ENCODE results near the gene EMCN. TPM values are rescaled to one million over a fixed set of nuclear protein-coding genes. Genes with fewer than 3 reads are reported as not detected.

Gene EMCN
- total RNA-seq, 1 donor from 2014 or later = not detected

DNA sequence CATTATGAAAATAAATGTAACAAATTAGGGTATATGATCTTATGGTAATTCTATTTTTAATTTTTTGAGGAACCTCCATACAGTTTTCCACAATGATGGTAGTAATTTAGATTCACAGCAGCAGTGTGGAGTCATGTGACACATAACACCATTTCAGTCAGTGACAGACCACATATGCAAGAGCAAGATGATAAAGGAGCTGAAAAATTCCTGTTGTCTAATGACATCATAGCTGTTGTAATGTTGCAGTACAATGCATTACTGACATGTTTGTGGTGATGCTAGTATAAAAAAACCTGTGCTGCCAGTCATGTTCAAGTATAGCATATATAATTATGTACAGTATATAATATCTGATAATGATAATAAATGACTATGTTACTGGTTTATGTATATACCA is 28.5 kb downstream of the EMCN start:
- Histone ChIP-seq H4K20me1 (ENCODE audit: insufficient read depth, low read length) (no peaks in the 10 kb centered on the region), H3K9me3 (ENCODE audit: insufficient read depth, low read depth, low read length) (no peaks in the 10 kb centered on the region), H3K9ac (ENCODE audit: low read length) (no peak overlapping the region), H3K4me1 (ENCODE audit: insufficient read depth, low read length) (peaks cover 4% of the 10 kb centered on the region), H3K4me2 (ENCODE audit: low read length) (no peak overlapping the region), H3K36me3 (ENCODE audit: insufficient read depth, low read length) (no peaks in the 10 kb centered on the region), H3K27ac (ENCODE audit: low read depth, low read length) (no peak overlapping the region), H3K79me2 (ENCODE audit: insufficient read depth, low read length) (no peaks in the 10 kb centered on the region), H3K27me3 (ENCODE audit: insufficient read depth, low read length) (no peaks in the 10 kb centered on the region), H2AFZ (ENCODE audit: low read depth, low read length) (no peak overlapping the region), H3K4me3 (ENCODE audit: insufficient read depth, low read depth, low read length) (no peak overlapping the region)
- Mint-ChIP-seq H3K4me1 (ENCODE audit: low read depth, unreplicated experiment) (peaks cover 5% of the 10 kb centered on the region), H3K9me3 (ENCODE audit: unreplicated experiment) (peaks cover 1% of the 10 kb centered on the region), H3K4me3 (ENCODE audit: unreplicated experiment) (no peak overlapping the region), H3K27me3 (ENCODE audit: low read depth, unreplicated experiment) (no peaks in the 10 kb centered on the region), H3K36me3 (ENCODE audit: low read depth, unreplicated experiment) (no peaks in the 10 kb centered on the region), H3K27ac (ENCODE audit: unreplicated experiment) (no peak overlapping the region)
- no peak for FAIRE-seq
- no peak for TF ChIP-seq EZH2 (IDR thresholded peaks at IDR 0.05; ENCODE audit: insufficient read depth, low read length)
- peak; percentile 32 for DNase-seq (ENCODE audit: low read depth)

DNA sequence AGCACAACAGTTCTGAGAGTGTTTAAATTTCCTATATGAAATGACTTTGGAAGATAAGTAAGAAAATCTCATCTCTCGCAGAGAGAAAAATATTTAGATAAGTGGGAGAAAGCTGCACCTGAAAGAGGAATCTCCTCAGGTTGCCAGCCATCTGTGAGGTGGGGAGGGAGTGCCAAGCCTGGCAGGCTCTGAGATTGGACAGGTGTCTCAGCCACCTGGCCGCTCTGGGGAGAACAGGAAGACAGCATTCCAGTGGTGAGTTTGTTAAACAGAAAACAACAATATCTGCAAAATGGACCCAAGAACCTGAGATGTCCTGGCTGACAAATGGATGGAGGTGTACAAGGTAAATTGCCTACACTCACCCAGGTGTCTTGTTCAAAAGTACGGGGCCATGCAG is 31.3 kb downstream of the EMCN start:
- H3K4me1 Mint-ChIP-seq (ENCODE audit: low read depth, unreplicated experiment) = peaks cover 3% of the 10 kb centered on the region
- no peak for DNase-seq (ENCODE audit: low read depth)
- no peak overlapping the region for H3K4me2 ChIP-seq (ENCODE audit: low read length)
- H3K9ac ChIP-seq (ENCODE audit: low read length) = no peak overlapping the region
- no peaks in the 10 kb centered on the region for H3K9me3 Mint-ChIP-seq (ENCODE audit: unreplicated experiment)
- no peaks in the 10 kb centered on the region for H3K4me1 ChIP-seq (ENCODE audit: insufficient read depth, low read length)
- H2AFZ ChIP-seq (ENCODE audit: low read depth, low read length) = no peak overlapping the region
- no peak overlapping the region for H3K27ac Mint-ChIP-seq (ENCODE audit: unreplicated experiment)
- no peaks in the 10 kb centered on the region for H3K36me3 Mint-ChIP-seq (ENCODE audit: low read depth, unreplicated experiment)
- H4K20me1 ChIP-seq (ENCODE audit: insufficient read depth, low read length) = no peaks in the 10 kb centered on the region
- TF ChIP-seq, protein P1, sequence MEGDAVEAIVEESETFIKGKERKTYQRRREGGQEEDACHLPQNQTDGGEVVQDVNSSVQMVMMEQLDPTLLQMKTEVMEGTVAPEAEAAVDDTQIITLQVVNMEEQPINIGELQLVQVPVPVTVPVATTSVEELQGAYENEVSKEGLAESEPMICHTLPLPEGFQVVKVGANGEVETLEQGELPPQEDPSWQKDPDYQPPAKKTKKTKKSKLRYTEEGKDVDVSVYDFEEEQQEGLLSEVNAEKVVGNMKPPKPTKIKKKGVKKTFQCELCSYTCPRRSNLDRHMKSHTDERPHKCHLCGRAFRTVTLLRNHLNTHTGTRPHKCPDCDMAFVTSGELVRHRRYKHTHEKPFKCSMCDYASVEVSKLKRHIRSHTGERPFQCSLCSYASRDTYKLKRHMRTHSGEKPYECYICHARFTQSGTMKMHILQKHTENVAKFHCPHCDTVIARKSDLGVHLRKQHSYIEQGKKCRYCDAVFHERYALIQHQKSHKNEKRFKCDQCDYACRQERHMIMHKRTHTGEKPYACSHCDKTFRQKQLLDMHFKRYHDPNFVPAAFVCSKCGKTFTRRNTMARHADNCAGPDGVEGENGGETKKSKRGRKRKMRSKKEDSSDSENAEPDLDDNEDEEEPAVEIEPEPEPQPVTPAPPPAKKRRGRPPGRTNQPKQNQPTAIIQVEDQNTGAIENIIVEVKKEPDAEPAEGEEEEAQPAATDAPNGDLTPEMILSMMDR (IDR thresholded peaks at IDR 0.05; ENCODE audit: insufficient read depth, low read depth, low read length) = no peak
- no peak for TF ChIP-seq EZH2 (IDR thresholded peaks at IDR 0.05; ENCODE audit: insufficient read depth, low read length)
- H3K36me3 ChIP-seq (ENCODE audit: insufficient read depth, low read length) = no peaks in the 10 kb centered on the region
- H3K4me3 ChIP-seq (ENCODE audit: insufficient read depth, low read depth, low read length) = no peak overlapping the region
- H3K4me3 Mint-ChIP-seq (ENCODE audit: unreplicated experiment) = no peak overlapping the region
- no peaks in the 10 kb centered on the region for H3K79me2 ChIP-seq (ENCODE audit: insufficient read depth, low read length)
- no peaks in the 10 kb centered on the region for H3K9me3 ChIP-seq (ENCODE audit: insufficient read depth, low read depth, low read length)
- H3K27me3 Mint-ChIP-seq (ENCODE audit: low read depth, unreplicated experiment) = no peaks in the 10 kb centered on the region
- H3K27ac ChIP-seq (ENCODE audit: low read depth, low read length) = no peak overlapping the region
- no peak for FAIRE-seq
- H3K27me3 ChIP-seq (ENCODE audit: insufficient read depth, low read length) = no peaks in the 10 kb centered on the region

DNA sequence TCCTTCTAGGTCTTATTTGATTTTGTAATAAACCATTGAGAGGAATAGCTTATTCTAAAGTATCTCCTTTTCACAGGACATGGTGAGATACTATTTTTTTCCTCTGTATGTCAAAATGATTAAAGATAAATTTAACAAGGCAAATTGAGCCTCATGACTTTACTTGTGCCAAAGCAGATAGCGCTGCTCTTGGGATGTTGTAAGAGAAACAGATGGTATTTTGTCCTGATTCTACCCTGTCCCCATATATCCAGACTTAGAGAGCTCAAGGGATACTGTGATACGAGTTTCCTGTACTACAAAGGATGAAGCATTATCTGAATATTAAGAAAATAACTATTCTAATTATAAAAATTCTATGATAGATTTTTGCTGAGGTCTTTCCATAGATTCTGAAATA is 34.0 kb downstream of the EMCN start:
- Mint-ChIP-seq H3K4me3 (ENCODE audit: unreplicated experiment) (no peak overlapping the region), H3K9me3 (ENCODE audit: unreplicated experiment) (no peaks in the 10 kb centered on the region), H3K36me3 (ENCODE audit: low read depth, unreplicated experiment) (no peaks in the 10 kb centered on the region), H3K27me3 (ENCODE audit: low read depth, unreplicated experiment) (no peaks in the 10 kb centered on the region), H3K4me1 (ENCODE audit: low read depth, unreplicated experiment) (no peaks in the 10 kb centered on the region), H3K27ac (ENCODE audit: unreplicated experiment) (no peak overlapping the region)
- H3K27me3 ChIP-seq (ENCODE audit: insufficient read depth, low read length) = no peaks in the 10 kb centered on the region
- no peak for FAIRE-seq
- no peak overlapping the region for H2AFZ ChIP-seq (ENCODE audit: low read depth, low read length)
- H3K4me2 ChIP-seq (ENCODE audit: low read length) = no peak overlapping the region
- H3K4me3 ChIP-seq (ENCODE audit: insufficient read depth, low read depth, low read length) = no peak overlapping the region
- no peaks in the 10 kb centered on the region for H3K4me1 ChIP-seq (ENCODE audit: insufficient read depth, low read length)
- no peak for DNase-seq (ENCODE audit: low read depth)
- no peak overlapping the region for H3K27ac ChIP-seq (ENCODE audit: low read depth, low read length)
- H3K36me3 ChIP-seq (ENCODE audit: insufficient read depth, low read length) = no peaks in the 10 kb centered on the region
- no peaks in the 10 kb centered on the region for H3K9me3 ChIP-seq (ENCODE audit: insufficient read depth, low read depth, low read length)
- no peak for TF ChIP-seq EZH2 (IDR thresholded peaks at IDR 0.05; ENCODE audit: insufficient read depth, low read length)
- TF ChIP-seq, protein P1 (IDR thresholded peaks at IDR 0.05; ENCODE audit: insufficient read depth, low read depth, low read length) = no peak
- H4K20me1 ChIP-seq (ENCODE audit: insufficient read depth, low read length) = no peaks in the 10 kb centered on the region
- no peaks in the 10 kb centered on the region for H3K79me2 ChIP-seq (ENCODE audit: insufficient read depth, low read length)
- H3K9ac ChIP-seq (ENCODE audit: low read length) = no peak overlapping the region
